ENCODE data around the gene EDC3. TPM values are rescaled to one million over a fixed set of nuclear protein-coding genes. Genes with fewer than 3 reads are reported as not detected.
"Not testable (repeated sequence)": the region's sequence is repeated elsewhere in the genome, so short reads cannot be mapped to it uniquely, and the experiment has no call there.

EDC3 gene
- 71.0 TPM for total RNA-seq (ENCODE audit: unreplicated experiment)
- long read RNA-seq, transcript EDC3-201 (7 exons, 3,763 nt): major isoform, 18 of 32 reads
- long read RNA-seq, partial matches to known transcripts: 3 of 32 reads
- long read RNA-seq, other reads (novel, unspliced or antisense): 8 of 32 reads

DNA sequence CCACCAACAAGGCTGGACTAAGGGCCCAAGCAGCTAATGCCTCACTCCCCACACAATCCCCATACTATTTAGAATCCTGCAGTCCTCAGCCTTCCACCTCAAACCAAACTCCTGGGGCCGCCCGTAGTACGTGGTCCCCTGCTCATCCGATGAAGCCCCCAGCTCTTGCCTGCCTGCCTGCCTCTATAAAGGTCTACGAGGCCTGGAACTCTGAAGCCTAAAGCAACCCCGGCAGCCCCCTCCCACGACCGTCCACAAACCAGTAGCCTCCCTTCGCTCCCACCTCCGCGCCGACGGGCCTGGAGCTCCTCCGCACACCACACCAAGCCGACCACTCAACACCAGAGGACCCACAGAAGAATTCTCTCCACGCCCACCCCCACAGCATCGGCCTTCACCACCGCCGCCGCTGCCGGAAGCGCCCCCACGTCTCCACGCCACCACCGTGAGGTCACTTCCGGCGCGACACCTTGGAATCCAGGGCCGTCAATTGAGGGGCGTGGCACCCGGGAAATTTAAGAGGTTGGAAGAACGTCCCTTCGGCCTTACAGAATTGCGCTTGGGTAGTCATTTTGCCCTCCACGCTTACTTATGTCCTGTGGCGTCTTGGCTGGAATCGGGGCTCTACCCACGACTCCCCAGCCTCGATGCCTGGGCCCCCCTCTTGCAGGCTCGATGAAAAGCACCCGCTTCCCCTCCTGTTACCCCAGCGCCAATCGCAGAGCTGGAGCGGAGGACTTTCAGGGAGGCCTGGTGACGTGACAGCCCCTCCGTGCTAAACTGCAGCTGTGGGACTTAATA lies at the start of gene EDC3:
Gene EDC3 (minus strand): TSS at position 428 of the 801 bp plus-strand sequence. CDS start 20,900 bp downstream, outside the sequence.
- peaks cover 30% of the 10 kb centered on the region for H3K4me1 Mint-ChIP-seq (ENCODE audit: unreplicated experiment)
- no peaks in the 10 kb centered on the region for H3K9me3 Mint-ChIP-seq (ENCODE audit: unreplicated experiment)
- TF ChIP-seq, protein P1, sequence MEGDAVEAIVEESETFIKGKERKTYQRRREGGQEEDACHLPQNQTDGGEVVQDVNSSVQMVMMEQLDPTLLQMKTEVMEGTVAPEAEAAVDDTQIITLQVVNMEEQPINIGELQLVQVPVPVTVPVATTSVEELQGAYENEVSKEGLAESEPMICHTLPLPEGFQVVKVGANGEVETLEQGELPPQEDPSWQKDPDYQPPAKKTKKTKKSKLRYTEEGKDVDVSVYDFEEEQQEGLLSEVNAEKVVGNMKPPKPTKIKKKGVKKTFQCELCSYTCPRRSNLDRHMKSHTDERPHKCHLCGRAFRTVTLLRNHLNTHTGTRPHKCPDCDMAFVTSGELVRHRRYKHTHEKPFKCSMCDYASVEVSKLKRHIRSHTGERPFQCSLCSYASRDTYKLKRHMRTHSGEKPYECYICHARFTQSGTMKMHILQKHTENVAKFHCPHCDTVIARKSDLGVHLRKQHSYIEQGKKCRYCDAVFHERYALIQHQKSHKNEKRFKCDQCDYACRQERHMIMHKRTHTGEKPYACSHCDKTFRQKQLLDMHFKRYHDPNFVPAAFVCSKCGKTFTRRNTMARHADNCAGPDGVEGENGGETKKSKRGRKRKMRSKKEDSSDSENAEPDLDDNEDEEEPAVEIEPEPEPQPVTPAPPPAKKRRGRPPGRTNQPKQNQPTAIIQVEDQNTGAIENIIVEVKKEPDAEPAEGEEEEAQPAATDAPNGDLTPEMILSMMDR (IDR thresholded peaks at IDR 0.05; ENCODE audit: unreplicated experiment): no peak
- H3K36me3 Mint-ChIP-seq (ENCODE audit: low read depth, unreplicated experiment): no peaks in the 10 kb centered on the region
- peak within 1 kb of the TSS; percentile 100 for H3K27ac Mint-ChIP-seq (ENCODE audit: unreplicated experiment)
- peak within 1 kb of the TSS; percentile 100 for H3K4me3 Mint-ChIP-seq (ENCODE audit: unreplicated experiment)
- H3K27me3 Mint-ChIP-seq (ENCODE audit: unreplicated experiment): peaks cover 2% of the 10 kb centered on the region
- DNase-seq (ENCODE audit: low spot score): peak; percentile 77

GRCh38 chr15:74742422-74742821 lies 46.6 kb upstream of the EDC3 start:
- Mint-ChIP-seq H3K27me3 (ENCODE audit: unreplicated experiment) (peaks cover 3% of the 10 kb centered on the region), H3K27ac (ENCODE audit: unreplicated experiment) (no peak overlapping the region), H3K36me3 (ENCODE audit: low read depth, unreplicated experiment) (peaks cover 3% of the 10 kb centered on the region), H3K4me3 (ENCODE audit: unreplicated experiment) (no peak overlapping the region), H3K9me3 (ENCODE audit: unreplicated experiment) (no peaks in the 10 kb centered on the region), H3K4me1 (ENCODE audit: unreplicated experiment) (no peaks in the 10 kb centered on the region)
- TF ChIP-seq, protein P1 (IDR thresholded peaks at IDR 0.05; ENCODE audit: unreplicated experiment): no peak
- DNase-seq (ENCODE audit: low spot score): no peak

DNA sequence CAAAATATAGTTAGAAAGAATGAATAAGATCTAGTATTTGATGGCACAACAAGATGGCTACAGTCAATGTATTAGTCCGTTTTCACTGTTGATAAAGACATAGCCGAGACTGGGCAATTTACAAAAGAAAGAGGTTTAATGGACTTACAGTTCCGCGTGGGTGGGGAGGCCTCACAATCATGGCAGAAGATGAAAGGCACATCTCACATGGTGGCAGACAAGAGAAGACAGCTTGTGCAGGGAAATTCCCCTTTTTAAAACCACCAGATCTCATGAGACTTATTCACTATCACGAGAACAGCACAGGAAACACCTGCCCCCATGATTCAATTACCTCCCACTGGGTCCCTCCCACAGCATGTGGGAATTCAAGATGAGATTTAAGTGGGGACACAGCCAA lies 42.4 kb upstream of the EDC3 start:
- H3K9me3 Mint-ChIP-seq (ENCODE audit: unreplicated experiment); H3K4me3 Mint-ChIP-seq (ENCODE audit: unreplicated experiment); H3K36me3 Mint-ChIP-seq (ENCODE audit: low read depth, unreplicated experiment); H3K27me3 Mint-ChIP-seq (ENCODE audit: unreplicated experiment); DNase-seq (ENCODE audit: low spot score); H3K4me1 Mint-ChIP-seq (ENCODE audit: unreplicated experiment); H3K27ac Mint-ChIP-seq (ENCODE audit: unreplicated experiment): not testable (repeated sequence)

DNA sequence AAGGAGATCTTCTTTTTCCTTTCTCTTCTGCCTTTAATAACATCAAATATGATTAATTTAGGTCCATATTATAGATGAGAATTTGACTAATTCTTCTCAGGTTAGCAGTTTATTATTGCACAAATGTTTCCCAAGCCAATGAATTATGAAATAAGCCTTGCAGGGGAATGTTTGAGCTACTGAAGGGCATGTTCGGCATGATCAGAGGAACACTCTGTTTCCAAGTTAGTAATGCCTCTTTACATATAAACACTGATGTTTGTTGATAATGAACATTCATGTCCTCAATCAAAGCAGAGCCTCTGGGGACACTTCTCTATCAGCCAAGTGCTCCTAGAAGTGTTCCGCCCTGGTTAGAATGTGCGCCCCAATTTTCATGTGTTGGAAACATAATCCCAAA lies 39.5 kb upstream of the EDC3 start:
- Mint-ChIP-seq H3K36me3 (ENCODE audit: low read depth, unreplicated experiment) (no peaks in the 10 kb centered on the region), H3K4me1 (ENCODE audit: unreplicated experiment) (peaks cover 15% of the 10 kb centered on the region), H3K9me3 (ENCODE audit: unreplicated experiment) (no peaks in the 10 kb centered on the region), H3K27me3 (ENCODE audit: unreplicated experiment) (peaks cover 8% of the 10 kb centered on the region), H3K27ac (ENCODE audit: unreplicated experiment) (no peak overlapping the region), H3K4me3 (ENCODE audit: unreplicated experiment) (no peak overlapping the region)
- no peak for DNase-seq (ENCODE audit: low spot score)
- TF ChIP-seq, protein P1 (IDR thresholded peaks at IDR 0.05; ENCODE audit: unreplicated experiment): no peak

GRCh38 chr15:74733269-74733668 lies 37.4 kb upstream of the EDC3 start:
- no peak for DNase-seq (ENCODE audit: low spot score)
- no peaks in the 10 kb centered on the region for H3K36me3 Mint-ChIP-seq (ENCODE audit: low read depth, unreplicated experiment)
- peaks cover 19% of the 10 kb centered on the region for H3K4me1 Mint-ChIP-seq (ENCODE audit: unreplicated experiment)
- no peak overlapping the region for H3K27ac Mint-ChIP-seq (ENCODE audit: unreplicated experiment)
- H3K4me3 Mint-ChIP-seq (ENCODE audit: unreplicated experiment): no peak overlapping the region
- H3K27me3 Mint-ChIP-seq (ENCODE audit: unreplicated experiment): peaks cover 8% of the 10 kb centered on the region
- TF ChIP-seq, protein P1 (IDR thresholded peaks at IDR 0.05; ENCODE audit: unreplicated experiment): no peak
- no peaks in the 10 kb centered on the region for H3K9me3 Mint-ChIP-seq (ENCODE audit: unreplicated experiment)
